ENCODE results near the gene MLPH. TPM values are rescaled to one million over a fixed set of nuclear protein-coding genes. Genes with fewer than 3 reads are reported as not detected.

Gene MLPH
- total RNA-seq, 2 experiments from 2014 or later, result not detected

- ChIA-PET CTCF (interaction anchor here (1.2 kb wide), 1 partner anchor 73 kb away, joined by 3 read pairs; no protein-coding TSS in a partner anchor), POLR2A (no interaction called here)
- no peak for ATAC-seq
- no peak for DNase-seq
- Mint-ChIP-seq H3K9me3 (ENCODE audit: insufficient read depth) (peaks cover 17% of the 10 kb centered on the region), H3K4me3 (no peak overlapping the region), H3K27ac (no peak overlapping the region), H3K4me1 (ENCODE audit: low read depth) (no peaks in the 10 kb centered on the region), H3K27me3 (ENCODE audit: low read depth) (peaks cover 20% of the 10 kb centered on the region), H3K36me3 (ENCODE audit: low read depth) (peaks cover 3% of the 10 kb centered on the region)
Measured at GRCh38 chr2:237494066-237494465, 7.0 kb downstream of the MLPH start.

GRCh38 chr2:237495521-237496117, 8.6 kb downstream of the MLPH start:
- ChIA-PET CTCF (no interaction called here), POLR2A (no interaction called here)
- peaks cover 13% of the 10 kb centered on the region for H3K9me3 Mint-ChIP-seq (ENCODE audit: insufficient read depth)
- no peaks in the 10 kb centered on the region for H3K4me1 Mint-ChIP-seq (ENCODE audit: low read depth)
- no peak overlapping the region for H3K4me3 Mint-ChIP-seq
- H3K27me3 Mint-ChIP-seq (ENCODE audit: low read depth), result peaks cover 16% of the 10 kb centered on the region
- H3K27ac Mint-ChIP-seq, result no peak overlapping the region
- H3K36me3 Mint-ChIP-seq (ENCODE audit: low read depth), result peaks cover 3% of the 10 kb centered on the region
- no peak for ATAC-seq
- DNase-seq, result no peak

GRCh38 chr2:237496428-237496827, 9.4 kb downstream of the MLPH start:
- peaks cover 21% of the 10 kb centered on the region for H3K27me3 Mint-ChIP-seq (ENCODE audit: low read depth)
- H3K4me1 Mint-ChIP-seq (ENCODE audit: low read depth), result no peaks in the 10 kb centered on the region
- H3K4me3 Mint-ChIP-seq, result no peak overlapping the region
- peaks cover 5% of the 10 kb centered on the region for H3K9me3 Mint-ChIP-seq (ENCODE audit: insufficient read depth)
- CTCF ChIA-PET, result no interaction called here
- peaks cover under 1% of the 10 kb centered on the region for H3K36me3 Mint-ChIP-seq (ENCODE audit: low read depth)
- DNase-seq (no peak), ATAC-seq (no peak)
- POLR2A ChIA-PET, result no interaction called here
- H3K27ac Mint-ChIP-seq, result no peak overlapping the region

GRCh38 chr2:237497009-237497837, 10.2 kb downstream of the MLPH start:
- CTCF ChIA-PET, result no interaction called here

GRCh38 chr2:237497838-237498186, 10.8 kb downstream of the MLPH start:
- Mint-ChIP-seq H3K36me3 (ENCODE audit: low read depth) (no peaks in the 10 kb centered on the region), H3K27ac (no peak overlapping the region), H3K4me1 (ENCODE audit: low read depth) (no peaks in the 10 kb centered on the region), H3K27me3 (ENCODE audit: low read depth) (peaks cover 25% of the 10 kb centered on the region), H3K4me3 (no peak overlapping the region), H3K9me3 (ENCODE audit: insufficient read depth) (no peaks in the 10 kb centered on the region)
- DNase-seq (no peak), ATAC-seq (no peak)
- POLR2A ChIA-PET, result no interaction called here
- CTCF ChIA-PET, result no interaction called here

More at GRCh38 chr2:237497009-237497837, 10.2 kb downstream of the MLPH start:
- no peaks in the 10 kb centered on the region for H3K36me3 Mint-ChIP-seq (ENCODE audit: low read depth)
- no peak overlapping the region for H3K4me3 Mint-ChIP-seq
- H3K4me1 Mint-ChIP-seq (ENCODE audit: low read depth), result no peaks in the 10 kb centered on the region
- ATAC-seq (no peak), DNase-seq (no peak)
- POLR2A ChIA-PET, result no interaction called here
- H3K9me3 Mint-ChIP-seq (ENCODE audit: insufficient read depth), result no peaks in the 10 kb centered on the region
- peaks cover 25% of the 10 kb centered on the region for H3K27me3 Mint-ChIP-seq (ENCODE audit: low read depth)
- H3K27ac Mint-ChIP-seq, result no peak overlapping the region

GRCh38 chr2:237498341-237498740, 11.3 kb downstream of the MLPH start:
- ChIA-PET CTCF (interaction anchor here (4.7 kb wide), 1 partner anchor 14 kb away, joined by 20 read pairs; no protein-coding TSS in a partner anchor), POLR2A (no interaction called here)
- H3K27ac Mint-ChIP-seq, result no peak overlapping the region
- ATAC-seq (no peak), DNase-seq (no peak)
- H3K4me1 Mint-ChIP-seq (ENCODE audit: low read depth), result no peaks in the 10 kb centered on the region
- peaks cover 26% of the 10 kb centered on the region for H3K27me3 Mint-ChIP-seq (ENCODE audit: low read depth)
- H3K36me3 Mint-ChIP-seq (ENCODE audit: low read depth), result no peaks in the 10 kb centered on the region
- H3K4me3 Mint-ChIP-seq, result no peak overlapping the region
- H3K9me3 Mint-ChIP-seq (ENCODE audit: insufficient read depth), result no peaks in the 10 kb centered on the region

- ATAC-seq, result no peak
- Mint-ChIP-seq H3K36me3 (ENCODE audit: low read depth) (no peaks in the 10 kb centered on the region), H3K27me3 (ENCODE audit: low read depth) (peaks cover 18% of the 10 kb centered on the region), H3K4me1 (ENCODE audit: low read depth) (no peaks in the 10 kb centered on the region), H3K9me3 (ENCODE audit: insufficient read depth) (no peaks in the 10 kb centered on the region), H3K4me3 (no peak overlapping the region), H3K27ac (no peak overlapping the region)
- ChIA-PET POLR2A (no interaction called here), CTCF (interaction anchor here (1.1 to 4.7 kb wide), 2 partner anchors 11 to 346 kb away, joined by 3 to 20 read pairs; no protein-coding TSS in a partner anchor)
- DNase-seq, result no peak
Measured at GRCh38 chr2:237500681-237501424, 13.8 kb downstream of the MLPH start.

- ATAC-seq (no peak), DNase-seq (no peak)
- no peaks in the 10 kb centered on the region for H3K36me3 Mint-ChIP-seq (ENCODE audit: low read depth)
- H3K4me1 Mint-ChIP-seq (ENCODE audit: low read depth), result no peaks in the 10 kb centered on the region
- ChIA-PET POLR2A (interaction anchor here (0.6 kb wide), 1 partner anchor 1157 kb away, joined by 3 read pairs; no protein-coding TSS in a partner anchor), CTCF (interaction anchor here (0.9 to 4.7 kb wide), 3 partner anchors 10 to 347 kb away, joined by 3 to 20 read pairs (median 3); no protein-coding TSS in a partner anchor)
- no peak overlapping the region for H3K27ac Mint-ChIP-seq
- no peak overlapping the region for H3K4me3 Mint-ChIP-seq
- peaks cover 15% of the 10 kb centered on the region for H3K27me3 Mint-ChIP-seq (ENCODE audit: low read depth)
- no peaks in the 10 kb centered on the region for H3K9me3 Mint-ChIP-seq (ENCODE audit: insufficient read depth)
Measured at GRCh38 chr2:237501892-237502513, 15.0 kb downstream of the MLPH start.

- CTCF ChIA-PET, result interaction anchor here (1.7 kb wide), 1 partner anchor 9 kb away, joined by 7 read pairs; no protein-coding TSS in a partner anchor
- Mint-ChIP-seq H3K4me1 (ENCODE audit: low read depth) (no peaks in the 10 kb centered on the region), H3K36me3 (ENCODE audit: low read depth) (no peaks in the 10 kb centered on the region), H3K4me3 (no peak overlapping the region), H3K9me3 (ENCODE audit: insufficient read depth) (no peaks in the 10 kb centered on the region), H3K27ac (no peak overlapping the region), H3K27me3 (ENCODE audit: low read depth) (peaks cover 23% of the 10 kb centered on the region)
- POLR2A ChIA-PET, result no interaction called here
- ATAC-seq, result no peak
- no peak for DNase-seq
Measured at GRCh38 chr2:237503201-237503600, 16.1 kb downstream of the MLPH start.

GRCh38 chr2:237505188-237505939, 18.3 kb downstream of the MLPH start:
- ChIA-PET CTCF (interaction anchor here (1.0 to 1.7 kb wide), 2 partner anchors 7 to 67 kb away, joined by 4 to 7 read pairs; no protein-coding TSS in a partner anchor), POLR2A (no interaction called here)
- Mint-ChIP-seq H3K36me3 (ENCODE audit: low read depth) (no peaks in the 10 kb centered on the region), H3K27me3 (ENCODE audit: low read depth) (peaks cover 24% of the 10 kb centered on the region), H3K4me3 (no peak overlapping the region), H3K4me1 (ENCODE audit: low read depth) (no peaks in the 10 kb centered on the region), H3K9me3 (ENCODE audit: insufficient read depth) (no peaks in the 10 kb centered on the region), H3K27ac (no peak overlapping the region)
- no peak for ATAC-seq
- no peak for DNase-seq

- ATAC-seq (no peak), DNase-seq (no peak)
- Mint-ChIP-seq H3K4me1 (ENCODE audit: low read depth) (no peaks in the 10 kb centered on the region), H3K36me3 (ENCODE audit: low read depth) (no peaks in the 10 kb centered on the region), H3K4me3 (no peak overlapping the region), H3K9me3 (ENCODE audit: insufficient read depth) (no peaks in the 10 kb centered on the region), H3K27me3 (ENCODE audit: low read depth) (peaks cover 13% of the 10 kb centered on the region), H3K27ac (no peak overlapping the region)
- ChIA-PET CTCF (interaction anchor here (0.7 to 4.4 kb wide), 3 partner anchors 50 to 74 kb away, joined by 3 to 28 read pairs (median 8); no protein-coding TSS in a partner anchor), POLR2A (interaction anchor here (1.5 kb wide), 1 partner anchor 64 kb away, joined by 4 read pairs; no protein-coding TSS in a partner anchor)
Measured at GRCh38 chr2:237507512-237507911, 20.5 kb downstream of the MLPH start.

Measured in activated CD8-positive, alpha-beta T cell treated with anti-CD3 and anti-CD28 coated beads, Interleukin-2, amount 10 ng/mL, durations not matched to agents 7 days and 5 days (primary cell).